Activated CD8-positive, alpha-beta memory T cell treated with anti-CD3 and anti-CD28 coated beads, Interleukin-2, amount 10 ng/mL, durations not matched to agents 7 days and 5 days (primary cell): Measurements from ENCODE around the gene CYP17A1. TPM values are rescaled to one million over a fixed set of nuclear protein-coding genes. Genes with fewer than 3 reads are reported as not detected.
"Not testable (repeated sequence)": the region's sequence is repeated elsewhere in the genome, so short reads cannot be mapped to it uniquely, and the experiment has no call there.

ENCODE experiments used
- ATAC-seq: fragments of 150-1000 bp; cut with Tn5 transposase; one replicate; pipeline ENCODE4 v1.10.0; 2021; ENCODE audit warnings: moderate library complexity
- CTCF ChIA-PET: fragments of 350-600 bp; sonication (Branson Sonifier 250); formaldehyde crosslinking; loops from one replicate; lab custom pipeline; 2021; ENCODE audit warnings: antibody characterized with exemption; lab: Charles Lee
- DNase-seq: peaks from one replicate; pipeline ENCODE4 v3.0.0-alpha.2; 2020
- H3K27ac Mint-ChIP-seq: one replicate; pipeline ENCODE4 v1.8.0; 2021; ENCODE audit warnings: mild to moderate bottlenecking, mixed read lengths
- H3K27me3 Mint-ChIP-seq: one replicate; pipeline ENCODE4 v1.8.0; 2021; ENCODE audit warnings: mixed read lengths
- H3K36me3 Mint-ChIP-seq: one replicate; pipeline ENCODE4 v1.8.0; 2021; ENCODE audit warnings: mild to moderate bottlenecking, mixed read lengths
- H3K4me1 Mint-ChIP-seq: one replicate; pipeline ENCODE4 v1.8.0; 2021; ENCODE audit warnings: mixed read lengths
- H3K4me3 Mint-ChIP-seq: one replicate; pipeline ENCODE4 v1.8.0; 2021; ENCODE audit warnings: mild to moderate bottlenecking, moderate library complexity, mixed read lengths
- H3K9me3 Mint-ChIP-seq: one replicate; pipeline ENCODE4 v1.8.0; 2022; ENCODE audit warnings: low read depth, mixed read lengths
- total RNA-seq, 2 experiments: library from RNA; stranded (reverse); gene quantifications; one replicate each; pipeline ENCODE4 v1.2.3, GENCODE V29; 2021

Gene CYP17A1
- total RNA-seq, 2 experiments from 2014 or later: not detected

GRCh38 chr10:102831322-102832071 lies 5.7 kb downstream of the CYP17A1 start:
- CTCF ChIA-PET: interaction anchor here (0.7 to 1.0 kb wide), 3 partner anchors 36 to 156 kb away, joined by 3 to 5 read pairs (median 5); no protein-coding TSS in a partner anchor
- Mint-ChIP-seq H3K36me3 (no peaks in the 10 kb centered on the region), H3K27ac (no peak overlapping the region), H3K9me3 (no peaks in the 10 kb centered on the region), H3K4me3 (no peak overlapping the region), H3K27me3 (no peaks in the 10 kb centered on the region), H3K4me1 (no peaks in the 10 kb centered on the region)
- ATAC-seq (no peak), DNase-seq (no peak)

GRCh38 chr10:102827597-102827975 lies 9.6 kb downstream of the CYP17A1 start:
- DNase-seq: no peak
- ATAC-seq: no peak
- H3K4me1 Mint-ChIP-seq: no peaks in the 10 kb centered on the region
- no peak overlapping the region for H3K4me3 Mint-ChIP-seq
- peaks cover 2% of the 10 kb centered on the region for H3K27me3 Mint-ChIP-seq
- H3K9me3 Mint-ChIP-seq: no peaks in the 10 kb centered on the region
- H3K27ac Mint-ChIP-seq: no peak overlapping the region
- no peaks in the 10 kb centered on the region for H3K36me3 Mint-ChIP-seq
- CTCF ChIA-PET: interaction anchor here (0.8 to 1.3 kb wide), 3 partner anchors 9 to 417 kb away, joined by 3 read pairs; no protein-coding TSS in a partner anchor

GRCh38 chr10:102826148-102826796 lies 10.9 kb downstream of the CYP17A1 start:
- Mint-ChIP-seq H3K27ac (no peak overlapping the region), H3K4me1 (no peaks in the 10 kb centered on the region), H3K27me3 (peaks cover 2% of the 10 kb centered on the region), H3K4me3 (no peak overlapping the region), H3K36me3 (no peaks in the 10 kb centered on the region), H3K9me3 (no peaks in the 10 kb centered on the region)
- no peak for DNase-seq
- no peak for ATAC-seq
- CTCF ChIA-PET: interaction anchor here (0.9 kb wide), 1 partner anchor 76 kb away, joined by 7 read pairs; no protein-coding TSS in a partner anchor

- peaks cover 2% of the 10 kb centered on the region for H3K27me3 Mint-ChIP-seq
- no peak overlapping the region for H3K27ac Mint-ChIP-seq
- ATAC-seq: no peak
- H3K4me1 Mint-ChIP-seq: no peaks in the 10 kb centered on the region
- H3K36me3 Mint-ChIP-seq: no peaks in the 10 kb centered on the region
- CTCF ChIA-PET: interaction anchor here (0.5 kb wide), 1 partner anchor 8 kb away, joined by 3 read pairs; no protein-coding TSS in a partner anchor
- H3K9me3 Mint-ChIP-seq: no peaks in the 10 kb centered on the region
- no peak for DNase-seq
- no peak overlapping the region for H3K4me3 Mint-ChIP-seq
These were observed 12.5 kb downstream of the CYP17A1 start for GRCh38 chr10:102824664-102825063.

GRCh38 chr10:102822222-102822621 lies 15.0 kb downstream of the CYP17A1 start:
- Mint-ChIP-seq H3K4me3 (no peak overlapping the region), H3K27ac (no peak overlapping the region), H3K4me1 (no peaks in the 10 kb centered on the region), H3K36me3 (no peaks in the 10 kb centered on the region), H3K9me3 (no peaks in the 10 kb centered on the region), H3K27me3 (peaks cover 2% of the 10 kb centered on the region)
- DNase-seq (no peak), ATAC-seq (no peak)
- CTCF ChIA-PET: interaction anchor here (0.8 to 1.0 kb wide), 2 partner anchors 10 to 78 kb away, joined by 3 read pairs; partner anchors contain the start of gene WBP1L

GRCh38 chr10:102820008-102820407 lies 17.2 kb downstream of the CYP17A1 start:
- DNase-seq, H3K4me3 Mint-ChIP-seq, H3K4me1 Mint-ChIP-seq, H3K36me3 Mint-ChIP-seq, H3K27ac Mint-ChIP-seq, H3K27me3 Mint-ChIP-seq, ATAC-seq, H3K9me3 Mint-ChIP-seq: not testable (repeated sequence)
- CTCF ChIA-PET: interaction anchor here (1.1 kb wide), 1 partner anchor 17 kb away, joined by 3 read pairs; no protein-coding TSS in a partner anchor

GRCh38 chr10:102819054-102819453 lies 18.2 kb downstream of the CYP17A1 start:
- Mint-ChIP-seq H3K27me3 (no peaks in the 10 kb centered on the region), H3K4me3 (no peak overlapping the region), H3K9me3 (no peaks in the 10 kb centered on the region), H3K27ac (no peak overlapping the region), H3K36me3 (no peaks in the 10 kb centered on the region), H3K4me1 (peaks cover 8% of the 10 kb centered on the region)
- no peak for ATAC-seq
- CTCF ChIA-PET: interaction anchor here (1.1 kb wide), 1 partner anchor 16 kb away, joined by 3 read pairs; no protein-coding TSS in a partner anchor
- no peak for DNase-seq

GRCh38 chr10:102817175-102817574 lies 20.0 kb downstream of the CYP17A1 start:
- Mint-ChIP-seq H3K27me3 (no peaks in the 10 kb centered on the region), H3K36me3 (peaks cover 9% of the 10 kb centered on the region), H3K4me3 (no peak overlapping the region), H3K27ac (no peak overlapping the region), H3K4me1 (peaks cover 24% of the 10 kb centered on the region), H3K9me3 (no peaks in the 10 kb centered on the region)
- ATAC-seq (no peak), DNase-seq (no peak)
- CTCF ChIA-PET: interaction anchor here (0.6 to 0.7 kb wide), 2 partner anchors 8 to 11 kb away, joined by 3 read pairs; no protein-coding TSS in a partner anchor

- Mint-ChIP-seq H3K36me3 (peaks cover 17% of the 10 kb centered on the region), H3K9me3 (no peaks in the 10 kb centered on the region), H3K27me3 (no peaks in the 10 kb centered on the region), H3K4me1 (peaks cover 32% of the 10 kb centered on the region), H3K27ac (no peak overlapping the region), H3K4me3 (no peak overlapping the region)
- ATAC-seq (no peak), DNase-seq (no peak)
- CTCF ChIA-PET: interaction anchor here (0.7 to 1.1 kb wide), 2 partner anchors 10 to 18 kb away, joined by 3 read pairs; no protein-coding TSS in a partner anchor
These were observed 21.2 kb downstream of the CYP17A1 start for GRCh38 chr10:102815790-102816549.

GRCh38 chr10:102814873-102815661 lies 22.1 kb downstream of the CYP17A1 start:
- no peaks in the 10 kb centered on the region for H3K9me3 Mint-ChIP-seq
- H3K4me1 Mint-ChIP-seq: peaks cover 32% of the 10 kb centered on the region
- no peak for DNase-seq
- CTCF ChIA-PET: interaction anchor here (1.1 kb wide), 1 partner anchor 19 kb away, joined by 3 read pairs; no protein-coding TSS in a partner anchor
- no peak for ATAC-seq
- H3K27me3 Mint-ChIP-seq: no peaks in the 10 kb centered on the region
- H3K36me3 Mint-ChIP-seq: peaks cover 20% of the 10 kb centered on the region
- H3K27ac Mint-ChIP-seq: no peak overlapping the region
- H3K4me3 Mint-ChIP-seq: no peak overlapping the region

GRCh38 chr10:102814453-102814871 lies 22.8 kb downstream of the CYP17A1 start:
- H3K27me3 Mint-ChIP-seq: no peaks in the 10 kb centered on the region
- peaks cover 32% of the 10 kb centered on the region for H3K4me1 Mint-ChIP-seq
- peaks cover 20% of the 10 kb centered on the region for H3K36me3 Mint-ChIP-seq
- no peaks in the 10 kb centered on the region for H3K9me3 Mint-ChIP-seq
- no peak overlapping the region for H3K4me3 Mint-ChIP-seq
- no peak for DNase-seq
- CTCF ChIA-PET: interaction anchor here (0.7 kb wide), 1 partner anchor 361 kb away, joined by 3 read pairs; no protein-coding TSS in a partner anchor
- ATAC-seq: no peak
- no peak overlapping the region for H3K27ac Mint-ChIP-seq

- Mint-ChIP-seq H3K27me3 (no peaks in the 10 kb centered on the region), H3K36me3 (peaks cover 20% of the 10 kb centered on the region), H3K9me3 (no peaks in the 10 kb centered on the region), H3K27ac (peak overlapping the region; percentile 84), H3K4me3 (no peak overlapping the region), H3K4me1 (peaks cover 32% of the 10 kb centered on the region)
- ATAC-seq (no peak), DNase-seq (no peak)
- CTCF ChIA-PET: interaction anchor here (0.7 kb wide), 1 partner anchor 361 kb away, joined by 3 read pairs; no protein-coding TSS in a partner anchor
These were observed 23.3 kb downstream of the CYP17A1 start for GRCh38 chr10:102813734-102814452.
